GOT3 (cell line): Measurements from ENCODE around the gene ANGPTL2.

Experiments
- DNase-seq: peaks from one replicate; lab custom pipeline; 2025; ENCODE audit warnings: mixed read lengths; lab: John Stamatoyannopoulos, UW

Gene ANGPTL2

DNA sequence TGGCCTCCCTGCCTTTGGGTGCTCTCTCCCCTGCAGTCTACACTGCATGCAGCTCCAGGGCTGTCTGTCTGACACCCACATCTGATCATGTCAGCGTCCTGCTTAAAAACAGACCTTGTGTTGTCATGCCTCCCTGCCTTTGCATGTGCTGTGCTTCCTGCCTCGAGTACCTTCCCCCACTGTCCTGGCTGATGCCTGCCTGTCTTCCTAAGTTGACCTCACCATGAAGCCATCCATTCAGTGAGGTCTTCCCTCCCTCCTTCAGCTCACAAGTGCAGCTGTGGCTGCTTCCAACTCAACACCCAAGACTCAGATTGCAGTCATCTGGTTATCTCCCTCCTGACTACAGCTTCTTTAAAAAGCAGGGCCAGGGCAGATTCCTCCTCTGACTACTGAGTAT lies 5.5 kb downstream of the ANGPTL2 start:
- no peak for DNase-seq

DNA sequence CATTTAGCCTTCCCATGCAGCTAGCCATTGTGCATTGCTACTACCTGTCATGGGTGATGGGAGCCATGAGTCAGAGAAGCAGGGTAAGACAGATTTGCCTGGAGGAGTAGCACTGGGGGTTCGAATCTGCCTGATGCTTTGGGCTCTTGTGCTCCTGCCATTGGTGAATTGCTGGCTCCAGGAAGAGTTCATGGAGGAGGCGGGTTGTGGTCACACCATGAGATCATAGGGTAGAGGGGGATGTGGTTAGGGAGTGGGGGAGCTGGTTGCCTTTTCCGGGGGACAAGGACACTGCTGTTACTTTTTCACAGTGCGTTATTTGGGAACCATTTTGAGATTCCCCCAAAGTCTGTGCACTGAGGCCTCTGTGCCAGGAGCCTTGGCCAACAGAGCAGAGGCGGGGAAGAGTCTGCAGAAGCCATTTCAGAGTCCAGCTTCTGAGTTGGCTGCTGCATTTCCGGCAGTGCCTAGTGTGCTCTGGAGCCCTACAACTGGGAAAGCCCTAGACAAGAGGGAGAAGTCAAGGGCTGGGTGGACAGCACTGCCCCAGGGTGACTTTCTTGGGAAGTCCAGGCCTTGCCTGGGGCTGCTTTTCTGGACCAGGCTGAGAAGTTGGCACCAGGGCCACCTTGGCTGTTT lies 6.2 kb downstream of the ANGPTL2 start:
- DNase-seq = no peak

DNA sequence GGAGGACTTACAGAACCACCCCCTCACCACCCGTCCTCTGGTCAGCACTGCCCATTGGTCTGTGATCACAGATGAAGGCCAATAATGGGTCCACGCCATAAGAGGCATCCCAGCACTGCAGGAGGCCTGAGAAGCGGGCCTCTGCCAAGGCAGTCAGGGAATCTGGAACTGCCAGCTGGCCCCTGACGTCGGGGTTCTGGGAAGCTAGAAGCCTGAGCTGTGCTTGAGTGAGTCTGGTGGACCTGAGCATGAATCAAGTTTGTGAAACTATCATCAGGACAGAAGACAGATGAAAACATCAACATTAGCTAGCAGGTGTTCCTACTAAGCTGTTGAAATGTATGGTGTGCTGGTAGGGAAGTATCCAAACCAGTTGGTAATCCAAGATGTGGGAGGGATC lies 7.8 kb downstream of the ANGPTL2 start:
- no peak for DNase-seq

DNA sequence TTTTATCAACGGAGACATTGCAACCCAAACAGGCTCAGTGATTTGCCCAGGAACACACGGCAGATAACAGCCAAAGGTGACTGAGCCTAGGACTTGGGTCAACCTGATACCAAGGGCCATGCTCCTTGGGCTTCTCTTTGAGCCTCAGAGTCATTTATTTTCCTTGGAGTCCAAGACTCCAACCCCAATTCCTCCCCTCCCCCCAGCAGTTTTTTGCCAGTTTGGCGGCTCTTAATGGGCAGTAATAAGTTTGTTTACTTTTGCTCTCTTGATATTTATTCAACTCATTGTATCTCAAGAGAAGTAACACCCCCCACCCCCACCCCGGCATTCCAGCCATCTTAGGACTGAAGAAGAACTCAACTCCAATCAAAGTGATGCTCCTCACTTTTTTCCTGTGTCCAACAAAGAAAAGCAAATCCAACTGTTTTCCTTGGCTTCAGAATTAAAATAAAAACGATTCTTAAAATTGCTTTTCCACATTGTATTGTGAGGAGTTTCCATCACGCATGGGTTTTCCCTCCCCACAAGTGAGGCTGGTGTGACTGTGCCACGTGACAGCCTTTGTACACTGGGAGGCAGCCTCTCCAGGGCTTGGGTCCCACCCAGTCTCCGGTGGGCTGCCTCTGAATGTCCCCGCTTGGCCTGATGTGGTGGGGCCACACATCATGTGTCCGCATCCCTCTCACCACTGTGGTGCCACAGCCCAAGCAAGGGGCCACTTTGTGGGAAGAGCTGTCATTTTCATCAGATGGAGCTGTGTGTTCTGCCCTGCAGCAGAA lies 9.1 kb downstream of the ANGPTL2 start:
- DNase-seq = no peak

DNA sequence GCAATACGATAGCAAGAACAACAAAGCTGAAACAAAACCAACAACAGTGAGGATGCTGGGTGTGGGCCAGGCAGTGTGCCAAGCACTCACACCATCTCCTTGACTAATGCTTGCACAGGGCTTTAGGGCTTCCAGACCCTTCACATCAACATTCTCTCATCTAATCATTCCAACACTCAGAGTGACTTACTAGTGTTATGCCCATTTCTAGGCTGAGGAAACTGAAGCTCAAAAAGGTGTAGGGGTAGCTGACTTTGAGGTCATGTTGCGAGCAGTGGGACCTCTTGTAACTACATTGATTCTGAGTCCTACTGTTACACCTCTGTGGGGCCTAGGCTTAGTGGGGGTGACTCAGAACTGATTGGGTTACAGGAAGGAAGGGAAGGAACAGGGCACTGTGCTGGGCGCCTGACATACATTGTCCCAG lies 9.7 kb downstream of the ANGPTL2 start:
- no peak for DNase-seq

DNA sequence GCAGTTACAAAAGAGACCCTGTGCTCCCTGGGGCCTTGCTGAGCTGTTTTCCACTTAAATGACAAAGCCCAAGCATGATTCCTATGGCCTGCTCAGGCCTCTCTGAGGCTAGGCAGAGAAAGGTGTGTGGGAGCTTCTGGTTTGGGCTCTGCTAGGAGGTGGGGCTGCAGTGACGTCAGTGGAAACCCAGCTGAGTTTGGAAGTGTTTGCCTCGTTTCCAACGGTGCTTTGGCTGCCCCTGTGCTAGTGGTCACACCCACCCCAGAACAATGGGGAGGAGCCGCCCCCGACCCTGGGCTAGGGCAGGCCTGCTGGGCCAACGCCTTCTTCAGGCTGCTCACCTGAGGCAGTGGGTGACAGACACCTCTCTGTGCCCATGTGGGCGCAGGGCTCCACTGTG lies 10.4 kb downstream of the ANGPTL2 start:
- no peak for DNase-seq

DNA sequence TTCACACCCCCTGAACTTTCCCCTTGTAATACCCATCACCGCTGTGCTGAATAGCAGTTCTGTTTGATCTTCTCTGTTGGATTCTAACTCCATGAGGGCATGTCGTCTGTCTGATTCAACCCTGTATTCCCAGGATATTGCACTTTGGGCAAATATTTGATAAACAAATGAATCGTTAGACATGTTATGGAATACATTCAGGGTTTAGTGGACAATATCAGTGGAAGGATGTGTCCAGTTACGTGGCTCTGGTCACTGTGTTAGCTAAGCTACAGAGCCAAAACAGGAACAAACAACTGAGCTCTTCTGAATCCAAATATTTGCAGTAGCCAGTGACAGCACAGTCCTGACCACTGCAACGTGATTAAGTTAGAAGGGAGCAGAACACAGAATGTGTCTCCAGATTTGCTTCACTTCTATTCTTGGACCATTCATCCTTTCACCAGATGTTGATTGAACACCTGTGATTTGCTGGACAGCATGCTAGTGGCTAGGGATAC lies 13.2 kb downstream of the ANGPTL2 start:
- no peak for DNase-seq

DNA sequence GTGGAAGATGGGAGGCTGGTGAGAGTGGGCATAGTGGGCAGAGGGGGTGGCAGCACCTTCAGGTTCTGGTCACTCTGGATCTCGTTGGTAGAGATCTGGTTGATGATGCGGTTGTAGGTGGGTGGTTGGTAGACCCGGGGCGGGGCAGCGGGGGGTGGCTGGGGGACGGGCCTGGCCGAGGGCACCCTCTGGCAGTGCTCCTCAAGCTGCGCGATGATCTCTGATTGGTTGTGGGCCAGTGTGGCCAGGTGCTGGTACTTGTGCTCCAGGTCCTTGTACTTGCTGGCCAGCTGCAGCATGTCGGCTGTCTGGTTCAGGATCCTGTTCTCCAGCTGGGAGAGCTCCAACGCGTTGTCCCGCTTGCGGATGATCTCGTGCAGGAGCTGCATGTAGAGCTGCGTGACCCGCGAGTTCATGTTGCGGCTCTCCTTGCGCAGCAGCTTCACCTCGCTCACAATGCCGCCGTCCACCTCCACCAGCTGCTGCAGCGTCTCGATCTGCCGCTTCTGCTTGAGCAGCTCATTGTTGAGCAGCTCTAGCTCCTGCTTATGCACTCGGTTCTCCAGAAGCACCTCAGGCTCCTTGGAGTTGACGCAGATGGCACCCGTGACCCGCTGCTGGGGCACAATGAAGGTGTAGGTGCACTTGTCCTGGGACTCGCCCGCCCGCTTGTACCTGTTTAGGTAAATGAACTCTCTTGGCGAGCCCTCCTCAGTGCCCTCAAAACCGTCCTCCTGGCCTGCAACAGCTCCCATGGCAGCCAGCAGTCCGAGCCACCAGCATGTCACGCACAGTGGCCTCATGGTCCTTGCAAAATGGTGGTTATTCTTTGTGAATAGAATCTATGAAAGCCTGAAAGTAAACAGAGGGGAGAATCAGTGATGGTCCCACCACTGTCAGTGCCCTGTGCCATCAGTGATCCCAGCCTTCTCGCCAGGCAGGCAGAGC lies 14.2 kb downstream of the ANGPTL2 start:
- DNase-seq = no peak

DNA sequence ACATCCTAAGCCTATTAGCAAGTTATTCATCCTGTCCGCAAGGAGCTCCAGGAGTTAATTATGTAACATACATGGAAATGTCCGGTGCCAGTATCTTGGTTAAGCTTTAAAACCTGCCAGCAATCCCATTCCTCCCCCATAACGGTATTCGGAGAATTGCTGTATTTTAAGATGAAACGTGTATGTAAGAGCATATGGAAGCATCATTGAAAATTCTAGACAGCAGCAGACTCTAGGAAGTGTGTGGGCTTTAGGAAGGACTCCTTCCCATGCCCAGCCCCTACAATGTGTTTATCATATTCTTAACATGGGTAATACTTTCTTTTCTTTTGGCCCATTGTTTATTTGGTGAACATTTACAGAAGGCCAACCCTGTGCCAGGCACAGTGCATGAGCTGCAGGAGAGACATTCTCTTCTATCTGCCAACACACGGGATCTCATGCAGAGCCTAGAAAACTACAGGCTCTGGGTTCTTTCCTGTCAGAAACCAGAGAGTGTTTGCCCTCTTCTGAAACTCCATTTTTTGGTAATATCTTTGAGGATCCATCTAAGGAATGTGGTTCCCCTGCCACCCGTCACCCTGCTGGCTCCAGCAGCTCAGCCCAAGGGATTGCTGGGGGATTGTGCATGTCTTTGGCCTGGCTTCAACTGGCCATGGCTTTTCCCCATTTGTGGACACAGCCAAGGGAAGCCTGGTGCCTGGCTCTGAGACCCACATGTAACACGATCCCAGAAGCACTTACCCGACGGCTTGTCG lies 15.1 kb downstream of the ANGPTL2 start:
- DNase-seq = no peak

DNA sequence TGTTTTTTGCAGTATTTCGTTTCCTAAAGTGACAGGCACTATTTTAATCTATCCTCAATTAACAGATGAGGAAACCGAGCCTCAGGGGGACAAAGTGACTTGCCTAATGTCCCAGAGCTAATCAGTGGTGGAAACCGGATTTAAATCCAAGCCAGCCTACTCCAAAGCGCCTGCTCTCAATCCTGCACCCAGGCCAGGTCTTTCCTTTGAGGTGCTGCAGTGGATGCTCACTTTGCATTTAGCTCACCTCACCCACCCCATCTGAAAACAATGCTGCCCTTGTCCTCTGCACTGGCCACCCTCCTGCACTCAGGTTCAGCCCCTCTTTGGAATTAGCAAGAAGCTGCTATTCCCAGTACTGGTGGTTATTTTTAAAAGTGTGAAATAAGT lies 16.0 kb downstream of the ANGPTL2 start:
- no peak for DNase-seq

DNA sequence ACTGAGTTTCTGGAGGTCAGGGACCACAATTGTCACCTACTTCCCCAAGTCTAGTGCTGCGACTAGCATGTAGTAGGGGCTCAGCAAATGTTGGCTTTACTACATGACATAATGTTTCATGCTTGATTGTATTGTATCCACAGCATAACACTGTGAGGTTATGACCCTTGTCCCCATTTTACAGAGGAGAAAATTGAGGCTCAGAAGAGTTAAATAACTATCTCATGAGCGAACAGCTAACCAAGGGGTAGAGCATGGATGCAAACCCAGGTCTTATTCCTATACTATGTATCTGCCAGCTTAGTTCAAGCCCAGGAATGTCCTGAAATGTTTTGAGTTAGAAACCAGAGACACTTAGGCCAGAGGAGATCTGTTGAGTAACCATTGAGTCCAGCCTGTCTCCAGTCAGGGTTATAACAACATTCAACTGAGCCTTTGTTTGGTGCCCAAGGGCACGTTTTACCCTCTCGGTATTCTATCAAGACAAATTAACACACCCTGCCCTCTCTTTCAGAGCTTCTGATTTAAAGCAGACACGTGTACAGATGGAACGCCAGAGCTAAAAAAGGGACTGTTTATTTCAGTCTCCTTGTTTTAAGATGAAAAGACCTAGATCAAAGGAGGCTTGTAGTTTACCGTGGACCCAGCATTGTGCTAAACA lies 16.5 kb downstream of the ANGPTL2 start:
- no peak for DNase-seq

DNA sequence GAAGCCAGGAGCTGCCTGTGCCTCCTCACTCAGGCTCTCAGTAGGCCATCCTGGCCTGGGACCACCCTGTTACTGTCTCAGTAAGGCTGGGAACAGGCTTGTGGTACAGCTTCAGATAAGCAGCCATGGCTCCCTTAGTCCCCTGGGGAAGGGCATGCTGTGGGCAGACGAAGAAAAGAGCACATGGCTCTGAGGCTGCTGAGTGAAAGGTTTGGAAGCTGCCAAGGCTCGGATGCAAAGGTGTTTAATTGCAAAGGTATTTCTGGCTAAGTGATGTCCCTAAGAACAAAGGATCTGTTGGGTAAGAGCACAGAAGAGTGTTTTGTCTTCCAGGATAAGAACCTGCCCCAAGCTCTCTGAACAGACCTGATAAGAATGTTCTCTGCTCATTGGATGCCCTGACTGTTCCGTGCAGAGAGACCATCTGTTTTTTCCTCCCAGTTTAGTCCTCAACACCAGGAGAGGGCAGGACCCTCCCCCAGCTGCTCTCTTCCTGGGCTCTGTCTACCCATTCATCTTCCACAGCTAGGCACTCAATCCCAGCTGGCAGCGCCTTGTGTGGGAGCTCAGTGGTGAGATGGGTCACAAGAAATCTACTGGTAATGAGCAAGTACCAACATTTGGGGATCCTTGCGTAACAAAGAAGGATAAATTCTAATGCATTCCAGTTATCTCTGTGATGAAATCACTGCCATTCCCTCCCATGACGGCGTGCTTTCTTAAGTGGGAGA lies 17.7 kb downstream of the ANGPTL2 start:
- DNase-seq = no peak

DNA sequence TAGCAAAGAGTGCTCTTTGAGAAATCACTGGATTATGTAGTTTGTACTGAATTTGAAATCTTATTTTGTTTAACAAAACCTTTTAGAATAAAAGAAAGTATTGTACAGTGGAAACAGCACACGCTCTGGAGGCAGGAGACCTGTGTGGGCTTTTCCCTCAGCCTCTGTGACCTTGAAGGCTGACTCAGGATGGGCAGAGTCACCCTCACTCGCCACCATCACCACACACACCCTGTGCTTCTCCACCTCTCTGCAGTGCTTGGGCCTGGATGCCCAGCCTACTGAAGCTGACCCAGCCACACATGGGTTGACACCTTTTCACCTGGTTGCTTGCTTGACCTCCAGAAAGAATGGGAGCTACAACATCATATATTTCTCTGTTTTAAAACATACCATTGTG lies 19.6 kb downstream of the ANGPTL2 start:
- no peak for DNase-seq

DNA sequence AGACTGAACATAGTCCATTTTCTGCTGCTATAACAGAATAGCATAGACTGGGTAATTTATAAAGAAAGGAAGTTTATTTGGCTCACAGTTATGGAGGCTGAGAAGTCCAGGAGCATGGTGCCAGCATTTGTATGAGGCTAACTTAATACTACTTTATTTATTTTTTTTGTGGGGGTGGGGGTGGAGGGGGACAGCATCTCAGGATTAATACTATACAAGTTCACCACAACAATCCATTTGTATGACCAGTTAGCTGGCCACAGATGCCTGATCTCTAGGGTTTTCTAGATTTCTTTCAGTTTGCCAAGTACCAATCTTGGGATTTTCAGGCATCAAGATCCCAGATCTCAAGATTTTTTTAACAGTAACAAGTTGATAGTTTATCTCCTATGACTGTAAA lies 20.3 kb downstream of the ANGPTL2 start:
- DNase-seq = no peak

DNA sequence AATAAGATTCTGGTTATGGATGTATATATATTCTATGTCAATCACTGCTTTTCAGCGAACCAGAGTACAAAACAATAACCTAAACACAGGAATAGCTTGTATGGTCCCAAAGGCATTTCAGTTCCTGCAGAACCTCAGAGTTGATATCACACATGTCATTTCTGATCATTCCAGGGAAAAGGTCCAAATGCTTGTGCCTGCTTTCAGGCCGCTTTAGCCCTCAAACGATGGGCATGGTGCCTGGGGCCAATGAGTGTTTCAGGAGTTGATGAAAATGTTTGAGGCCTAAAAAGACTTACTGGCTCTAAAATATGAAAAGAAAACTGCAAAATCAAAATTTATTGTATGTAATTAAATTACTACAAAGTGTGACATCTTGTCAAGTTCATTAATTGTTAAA lies 22.8 kb downstream of the ANGPTL2 start:
- no peak for DNase-seq

DNA sequence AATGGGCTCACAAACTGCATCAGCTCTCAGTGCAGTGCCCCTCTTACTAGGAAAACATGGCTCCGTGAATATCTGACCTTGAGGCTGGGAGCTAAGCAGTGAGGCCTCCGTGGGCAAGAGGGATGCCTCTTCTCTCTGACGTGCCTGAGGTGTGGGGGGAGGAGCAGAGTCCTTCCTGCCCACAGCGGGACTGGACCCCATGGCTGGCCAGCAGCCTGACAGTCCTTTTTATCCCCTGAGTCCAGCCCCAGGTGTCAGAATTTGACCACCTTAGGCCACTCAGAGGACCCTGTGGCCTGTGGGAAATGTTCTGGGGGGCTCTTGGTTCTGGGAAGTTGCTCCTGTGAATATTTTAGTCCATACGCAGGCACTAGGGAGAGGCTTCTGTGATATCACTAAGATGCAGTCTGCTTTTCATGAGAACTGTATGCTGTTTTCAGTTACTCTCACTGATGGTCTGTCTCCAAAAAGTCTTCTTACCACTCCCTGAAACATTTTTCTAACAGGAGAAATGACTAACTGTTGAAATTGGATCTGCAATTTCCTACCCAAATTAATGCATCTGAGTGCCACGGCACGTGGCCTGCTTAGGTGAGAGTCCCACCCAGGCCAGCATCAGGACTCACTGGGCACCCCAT lies 23.4 kb downstream of the ANGPTL2 start:
- DNase-seq = no peak

DNA sequence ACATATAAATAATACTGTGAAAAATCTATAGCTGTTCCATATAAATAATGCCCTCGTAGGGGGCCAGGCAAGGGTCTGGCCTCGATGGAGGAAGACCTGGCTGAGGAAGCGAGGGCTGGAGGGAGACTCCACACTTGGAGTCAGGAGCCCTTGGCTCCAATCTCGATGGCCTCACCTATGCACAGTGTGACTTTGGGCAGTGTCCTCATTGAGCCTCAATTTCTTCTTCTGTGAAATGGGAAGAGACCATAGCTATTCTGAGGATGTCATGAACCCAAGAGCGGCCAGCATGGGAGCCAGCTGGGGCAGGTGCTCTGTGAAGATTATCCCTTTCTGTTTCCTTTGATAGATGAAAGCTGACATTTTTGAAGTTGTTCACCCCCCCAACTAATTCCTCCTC lies 24.8 kb downstream of the ANGPTL2 start:
- no peak for DNase-seq

DNA sequence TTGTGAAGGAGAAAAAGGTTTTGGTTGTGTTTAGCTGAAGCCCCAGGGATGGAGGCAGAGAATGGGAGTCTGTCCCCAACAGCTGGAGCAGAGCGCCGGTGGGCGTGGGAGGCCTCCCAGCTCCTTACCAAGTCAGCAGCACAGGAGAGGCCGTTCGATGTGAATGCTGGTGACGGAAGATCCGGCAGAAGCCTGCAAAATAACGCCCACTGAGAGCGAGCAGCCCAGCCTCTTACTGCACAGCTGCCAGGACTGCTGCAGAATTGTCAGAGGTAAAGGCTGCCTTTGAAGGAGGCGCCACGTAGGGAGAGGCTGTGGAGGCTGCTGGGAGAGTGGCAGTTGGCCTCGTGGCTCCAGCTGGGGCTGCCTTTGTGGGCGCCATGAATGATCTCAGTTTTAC lies 26.2 kb downstream of the ANGPTL2 start:
- no peak for DNase-seq

DNA sequence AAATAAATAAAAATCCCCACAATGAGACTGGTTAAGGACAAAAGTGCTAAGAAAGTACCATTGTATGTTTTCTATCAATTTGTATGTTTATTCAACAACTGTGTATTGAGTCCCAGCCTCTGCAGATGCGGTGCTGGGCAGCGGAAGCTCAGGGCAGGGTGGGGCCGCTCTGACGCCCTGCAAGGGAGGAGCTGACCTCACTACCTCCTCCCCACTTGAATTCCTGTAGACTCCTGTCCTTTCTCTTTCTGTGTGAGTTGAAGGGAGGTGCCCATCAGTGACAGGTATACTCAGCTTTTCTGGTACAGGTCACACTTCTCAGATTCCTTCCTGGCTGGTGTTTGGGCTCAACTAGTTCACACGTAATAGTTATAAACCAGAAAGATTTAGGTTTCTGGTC lies 27.0 kb downstream of the ANGPTL2 start:
- no peak for DNase-seq
